GM21515 (cell line): Measurements from ENCODE around the gene UBAP2L.
"Not testable (repeated sequence)": the region's sequence is repeated elsewhere in the genome, so short reads cannot be mapped to it uniquely, and the experiment has no call there.

Experiments
- ATAC-seq: cut with Tn5 transposase; IDR thresholded peaks from one replicate; pipeline ENCODE4 v1.9.1; 2021; ENCODE audit not compliant: unreplicated experiment

The UBAP2L gene

GRCh38 chr1:154241703-154242351 is 21.1 kb downstream of the UBAP2L start:
- no peak for ATAC-seq

GRCh38 chr1:154253671-154254070 is 32.9 kb downstream of the UBAP2L start:
- no peak for ATAC-seq

- ATAC-seq: no peak
Measured at GRCh38 chr1:154256686-154257085, 35.9 kb downstream of the UBAP2L start.

GRCh38 chr1:154258784-154259183 is 38.0 kb downstream of the UBAP2L start:
- ATAC-seq: no peak

- ATAC-seq: no peak
Measured at GRCh38 chr1:154260127-154260526, 39.4 kb downstream of the UBAP2L start.

GRCh38 chr1:154263465-154264332 is 42.9 kb downstream of the UBAP2L start:
- ATAC-seq: no peak

GRCh38 chr1:154264454-154264853 is 43.7 kb downstream of the UBAP2L start:
- ATAC-seq: no peak

GRCh38 chr1:154265586-154265985 is 44.8 kb downstream of the UBAP2L start:
- ATAC-seq: no peak

- no peak for ATAC-seq
Measured at GRCh38 chr1:154270833-154271232, 50.1 kb downstream of the UBAP2L start.

GRCh38 chr1:154272217-154272998 is 51.7 kb downstream of the UBAP2L start, which contains the start of gene HAX1:
TSS of gene HAX1 (plus strand) at chr1:154272629. CDS start at chr1:154272724, 95 bp downstream.
- ATAC-seq: peak; percentile 85

- no peak for ATAC-seq
Measured at GRCh38 chr1:154272999-154273563, 52.3 kb downstream of the UBAP2L start.

GRCh38 chr1:154276797-154277196 is 56.0 kb downstream of the UBAP2L start:
- no peak for ATAC-seq

- not testable (repeated sequence) for ATAC-seq
Measured at GRCh38 chr1:154287591-154287990, 66.8 kb downstream of the UBAP2L start.

- ATAC-seq: no peak
Measured at GRCh38 chr1:154288661-154289060, 67.9 kb downstream of the UBAP2L start.

- ATAC-seq: no peak
Measured at GRCh38 chr1:154290921-154291320, 70.2 kb downstream of the UBAP2L start.

GRCh38 chr1:154295408-154296235 is 74.9 kb downstream of the UBAP2L start:
- ATAC-seq: no peak

GRCh38 chr1:154301582-154301981 is 80.8 kb downstream of the UBAP2L start:
- no peak for ATAC-seq

GRCh38 chr1:154304664-154305337 is 84.0 kb downstream of the UBAP2L start:
- ATAC-seq: no peak

- ATAC-seq: no peak
Measured at GRCh38 chr1:154306151-154306550, 85.4 kb downstream of the UBAP2L start.
